ENCODE data around the gene PLSCR4. TPM values are rescaled to one million over a fixed set of nuclear protein-coding genes. Genes with fewer than 3 reads are reported as not detected.

Gene PLSCR4
- total and polyA plus RNA-seq, 8 donors = 6.1 to 76.3 (median 18.6) TPM

DNA sequence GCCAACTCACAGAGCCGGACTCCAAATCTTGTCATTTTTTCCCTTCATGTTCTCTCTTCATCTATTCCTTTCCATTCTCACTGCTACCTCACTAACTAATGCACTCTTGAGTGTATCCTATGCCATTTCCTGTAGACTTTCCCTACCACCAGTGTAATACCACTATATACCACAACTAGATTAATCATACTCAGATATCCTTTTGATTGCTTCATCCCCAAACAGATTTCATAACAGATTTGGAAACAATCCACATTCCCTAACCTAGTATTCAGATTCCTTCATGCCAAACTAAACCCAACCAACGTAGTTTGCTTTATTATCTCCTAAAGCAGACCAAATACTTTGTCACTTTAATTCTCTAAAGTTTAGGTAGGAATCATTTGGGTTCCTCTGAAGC lies 87.3 kb downstream of the PLSCR4 start:
- H3K4me1 ChIP-seq = peaks cover 15 to 62% (median 32%) of the 10 kb centered on the region in 4 donors

DNA sequence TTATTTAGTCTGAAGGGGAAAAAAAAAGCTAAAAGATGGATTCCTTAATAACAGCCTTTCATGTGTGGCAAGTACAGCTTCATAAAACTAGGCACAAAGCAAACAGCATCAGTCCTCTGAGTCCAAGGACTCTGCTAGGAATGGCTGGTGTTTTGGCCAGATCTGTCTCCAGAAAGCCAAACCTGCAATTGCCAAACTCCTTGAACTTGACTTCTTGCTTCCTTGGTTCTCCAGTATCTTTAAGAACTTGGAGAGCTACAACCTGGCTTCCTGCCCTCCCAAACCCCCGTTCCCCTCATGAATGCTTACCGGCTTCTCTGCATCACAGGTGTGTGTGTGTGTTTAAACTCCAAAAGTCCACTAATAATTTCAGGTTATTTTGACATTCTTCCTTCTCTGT lies 88.3 kb downstream of the PLSCR4 start:
- H3K36me3 ChIP-seq = no peaks in the 10 kb centered on the region
- 74 to 93% (median 85%) methylated on average over 2 of the region's 2 CpGs for WGBS, 5 donors
- peaks cover 0 to 13% (median 9%) of the 10 kb centered on the region in 3 donors for H3K27me3 ChIP-seq
- no peaks in the 10 kb centered on the region for H3K9me3 ChIP-seq
- peak overlapping the region; percentile 31 to 96 (median 95) for H3K27ac ChIP-seq
- TF ChIP-seq, protein P1, sequence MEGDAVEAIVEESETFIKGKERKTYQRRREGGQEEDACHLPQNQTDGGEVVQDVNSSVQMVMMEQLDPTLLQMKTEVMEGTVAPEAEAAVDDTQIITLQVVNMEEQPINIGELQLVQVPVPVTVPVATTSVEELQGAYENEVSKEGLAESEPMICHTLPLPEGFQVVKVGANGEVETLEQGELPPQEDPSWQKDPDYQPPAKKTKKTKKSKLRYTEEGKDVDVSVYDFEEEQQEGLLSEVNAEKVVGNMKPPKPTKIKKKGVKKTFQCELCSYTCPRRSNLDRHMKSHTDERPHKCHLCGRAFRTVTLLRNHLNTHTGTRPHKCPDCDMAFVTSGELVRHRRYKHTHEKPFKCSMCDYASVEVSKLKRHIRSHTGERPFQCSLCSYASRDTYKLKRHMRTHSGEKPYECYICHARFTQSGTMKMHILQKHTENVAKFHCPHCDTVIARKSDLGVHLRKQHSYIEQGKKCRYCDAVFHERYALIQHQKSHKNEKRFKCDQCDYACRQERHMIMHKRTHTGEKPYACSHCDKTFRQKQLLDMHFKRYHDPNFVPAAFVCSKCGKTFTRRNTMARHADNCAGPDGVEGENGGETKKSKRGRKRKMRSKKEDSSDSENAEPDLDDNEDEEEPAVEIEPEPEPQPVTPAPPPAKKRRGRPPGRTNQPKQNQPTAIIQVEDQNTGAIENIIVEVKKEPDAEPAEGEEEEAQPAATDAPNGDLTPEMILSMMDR (IDR thresholded peaks at IDR 0.05) = no peak
- TF ChIP-seq EP300 (IDR thresholded peaks at IDR 0.05) (no peak), POLR2AphosphoS5 (IDR thresholded peaks at IDR 0.05) (no peak), POLR2A (IDR thresholded peaks at IDR 0.05) (no peak)
- DNase-seq = no peak
- intact Hi-C loops (cut with DNase I; ENCODE audit: low total_unique reads) = no loop called here
- no peak overlapping the region for H3K4me3 ChIP-seq
- peaks cover 25 to 73% (median 42%) of the 10 kb centered on the region in 4 donors for H3K4me1 ChIP-seq

More for the DNA sequence above, 87.3 kb downstream of the PLSCR4 start:
- Histone ChIP-seq H3K9me3 (no peaks in the 10 kb centered on the region), H3K36me3 (no peaks in the 10 kb centered on the region), H3K27ac (peak overlapping the region in 1 of 5 donors; percentile 93), H3K4me3 (no peak overlapping the region), H3K27me3 (peaks cover 0 to 13% (median 9%) of the 10 kb centered on the region in 3 donors)
- no peak for DNase-seq
- intact Hi-C loops (cut with DNase I; ENCODE audit: low total_unique reads) = no loop called here
- WGBS, 5 donors = 58 to 76% (median 72%) methylated on average over 2 of the region's 2 CpGs
- TF ChIP-seq, protein P1 (IDR thresholded peaks at IDR 0.05) = peak in 4 of 7 experiments; percentile 9 to 47 (median 30)
- no peak for TF ChIP-seq POLR2A (IDR thresholded peaks at IDR 0.05)
- TF ChIP-seq POLR2AphosphoS5 (IDR thresholded peaks at IDR 0.05) = peak in 2 of 3 donors; percentile 19 to 23
- TF ChIP-seq EP300 (IDR thresholded peaks at IDR 0.05) = no peak

DNA sequence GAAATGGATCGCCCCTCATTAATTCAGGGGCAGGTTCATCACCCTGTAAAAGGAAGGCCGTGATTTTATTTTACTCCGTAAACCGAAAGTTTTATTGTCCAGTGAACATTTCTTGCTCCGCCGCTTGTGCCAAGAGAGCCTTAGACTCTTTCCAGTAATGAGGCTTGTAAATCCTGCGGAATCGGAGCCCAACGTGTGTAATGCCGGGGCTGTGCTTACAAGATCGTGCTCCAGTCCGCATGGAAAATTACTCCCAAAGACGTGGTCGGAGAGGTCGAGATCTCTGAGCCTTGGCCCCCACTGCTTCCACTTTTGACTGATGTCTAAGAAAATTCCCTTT lies 89.3 kb downstream of the PLSCR4 start:
- peaks cover 0 to 13% (median 9%) of the 10 kb centered on the region in 3 donors for H3K27me3 ChIP-seq
- TF ChIP-seq POLR2AphosphoS5 (IDR thresholded peaks at IDR 0.05) (no peak), EP300 (IDR thresholded peaks at IDR 0.05) (no peak), POLR2A (IDR thresholded peaks at IDR 0.05) (no peak)
- TF ChIP-seq, protein P1 (IDR thresholded peaks at IDR 0.05) = no peak
- peak overlapping the region; percentile 93 to 96 (median 95) for H3K27ac ChIP-seq
- H3K9me3 ChIP-seq = no peaks in the 10 kb centered on the region
- intact Hi-C loops (cut with DNase I; ENCODE audit: low total_unique reads) = no loop called here
- peaks cover 24 to 79% (median 48%) of the 10 kb centered on the region in 4 donors for H3K4me1 ChIP-seq
- WGBS, 5 donors = 3 to 17% (median 5%) methylated on average over 15 of the region's 15 CpGs
- H3K36me3 ChIP-seq = no peaks in the 10 kb centered on the region
- H3K4me3 ChIP-seq = peak overlapping the region; percentile 77 to 80 (median 78)
- peak; percentile 32 to 79 for DNase-seq

DNA sequence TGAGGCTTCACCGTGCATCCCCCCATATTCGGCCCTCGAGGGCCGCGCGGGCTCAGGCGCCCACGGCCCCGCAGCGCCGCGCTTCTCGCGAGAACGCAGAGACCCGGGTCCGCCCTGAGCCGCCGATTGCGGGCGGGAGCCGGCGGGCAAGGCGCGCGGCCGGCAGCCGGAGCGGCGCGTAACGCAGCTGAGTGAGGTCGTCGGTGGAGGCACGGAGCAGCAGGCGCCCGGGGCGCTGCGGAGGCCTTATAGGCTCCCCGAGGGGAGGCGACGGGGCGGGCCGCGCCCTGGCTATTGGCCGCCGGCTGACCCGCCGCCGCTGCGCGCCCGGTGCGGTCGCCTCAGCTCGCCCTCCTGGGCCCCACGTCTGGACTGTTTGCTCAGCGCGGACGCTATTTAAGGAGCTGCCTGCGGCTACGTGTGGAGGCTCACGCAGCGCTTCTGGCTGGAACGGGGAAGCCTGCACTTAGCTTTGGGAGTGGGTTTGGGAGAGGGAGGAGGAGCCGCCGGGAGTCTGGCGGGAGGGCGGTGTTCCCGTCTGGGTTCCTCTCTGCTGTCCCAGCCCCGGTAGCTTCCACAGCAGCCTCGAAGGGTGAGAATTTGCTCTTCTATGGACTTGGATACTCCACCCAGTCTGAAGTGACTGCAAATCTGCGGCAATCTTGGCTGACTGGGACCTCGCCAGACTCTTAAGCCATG lies 89.8 kb downstream of the PLSCR4 start, which contains the start of gene PLOD2:
PLOD2 (minus strand) TSS at position 221 of the 699 bp plus-strand sequence; CDS start at position 26, 195 bp downstream.
- peak; percentile 84 to 95 for DNase-seq
- peaks cover 0 to 13% (median 9%) of the 10 kb centered on the region in 3 donors for H3K27me3 ChIP-seq
- no peaks in the 10 kb centered on the region for H3K36me3 ChIP-seq
- intact Hi-C loops (cut with DNase I; ENCODE audit: low total_unique reads) = no loop called here
- TF ChIP-seq, protein P1 (IDR thresholded peaks at IDR 0.05) = no peak
- peak in 1 of 4 donors; percentile 90 for TF ChIP-seq POLR2A (IDR thresholded peaks at IDR 0.05)
- TF ChIP-seq POLR2AphosphoS5 (IDR thresholded peaks at IDR 0.05) = peak; percentile 26 to 96 (median 96)
- no peak for TF ChIP-seq EP300 (IDR thresholded peaks at IDR 0.05)
- peak within 1 kb of the TSS; percentile 93 to 96 (median 95) for H3K27ac ChIP-seq
- H3K4me3 ChIP-seq = peak within 1 kb of the TSS; percentile 77 to 80 (median 78)
- H3K9me3 ChIP-seq = no peaks in the 10 kb centered on the region
- WGBS, 5 donors = 0 to 1% (median 1%) methylated on average over 18 to 74 of the region's 74 CpGs
- H3K4me1 ChIP-seq = peaks cover 19 to 79% (median 47%) of the 10 kb centered on the region in 4 donors
